Keratinocyte (primary cell): Measurements from ENCODE around the gene TXNL4A. TPM values are rescaled to one million over a fixed set of nuclear protein-coding genes. Genes with fewer than 3 reads are reported as not detected.

Experiments used
- DNase-seq: peaks from one replicate; pipeline ENCODE4 v3.0.0-alpha.2; 2011; ENCODE audit warnings: low read depth, missing footprints, low spot score
- FAIRE-seq: peaks from 2 replicates; lab custom pipeline; 2011; peaks lifted over from hg19 to GRCh38; lab: Jason Lieb, UNC
- H2AFZ ChIP-seq: 2 replicates; pipeline ENCODE4 v1.6.0; 2012; ENCODE audit warnings: low read length, control low read depth, inconsistent platforms; ENCODE audit not compliant: control insufficient read depth
- H3K27ac ChIP-seq: 2 replicates; pipeline ENCODE4 v1.5.1; 2011; ENCODE audit warnings: low read length; ENCODE audit not compliant: control insufficient read depth, insufficient read depth
- H3K27me3 ChIP-seq: 3 replicates; pipeline ENCODE4 v1.6.0; 2011; ENCODE audit warnings: low read length; ENCODE audit not compliant: control insufficient read depth, insufficient read depth; ENCODE audit errors: extremely low read depth
- H3K36me3 ChIP-seq, 2 experiments: 2 replicates in 1 of 2; 3 replicates in 1 of 2; pipeline ENCODE4 v1.5.1; 2011; ENCODE audit warnings: low read length in 2 of 2, mild to moderate bottlenecking in 1 of 2; ENCODE audit not compliant: control insufficient read depth in 2 of 2, insufficient read depth in 2 of 2; ENCODE audit errors: extremely low read depth in 1 of 2
- H3K4me1 ChIP-seq: 3 replicates; pipeline ENCODE4 v1.5.1; 2011; ENCODE audit warnings: low read length; ENCODE audit not compliant: control insufficient read depth, insufficient read depth; ENCODE audit errors: extremely low read depth
- H3K4me2 ChIP-seq: 3 replicates; pipeline ENCODE4 v1.6.0; 2011; ENCODE audit warnings: low read depth, low read length; ENCODE audit not compliant: control insufficient read depth, insufficient read depth; ENCODE audit errors: extremely low read depth
- H3K4me3 ChIP-seq, 3 experiments: fragments of 200-600 bp in 1 of 3; sonication (generic) in 1 of 3; 2 replicates in 2 of 3; 3 replicates in 1 of 3; pipeline ENCODE4 v1.5.1; 2011 to 2016; ENCODE audit warnings: low read length in 3 of 3, mild to moderate bottlenecking in 3 of 3, control low read depth in 2 of 3, inconsistent platforms in 1 of 3, low read depth in 1 of 3, mixed read lengths in 1 of 3, mixed run types in 1 of 3, moderate library complexity in 1 of 3; ENCODE audit not compliant: control insufficient read depth in 2 of 3, insufficient read depth in 2 of 3; ENCODE audit errors: extremely low read depth in 1 of 3
- H3K79me2 ChIP-seq: 2 replicates; pipeline ENCODE4 v1.6.0; 2012; ENCODE audit warnings: low read length; ENCODE audit not compliant: control insufficient read depth, insufficient read depth
- H3K9ac ChIP-seq: 3 replicates; pipeline ENCODE4 v1.6.0; 2011; ENCODE audit warnings: low read length; ENCODE audit not compliant: control insufficient read depth, insufficient read depth; ENCODE audit errors: extremely low read depth
- H3K9me1 ChIP-seq: 3 replicates; pipeline ENCODE4 v1.6.0; 2011; ENCODE audit warnings: low read length; ENCODE audit not compliant: control insufficient read depth, insufficient read depth; ENCODE audit errors: extremely low read depth
- H3K9me3 ChIP-seq: 2 replicates; pipeline ENCODE4 v1.5.1; 2012; ENCODE audit warnings: low read depth, low read length; ENCODE audit not compliant: control insufficient read depth
- H4K20me1 ChIP-seq: 3 replicates; pipeline ENCODE4 v1.6.0; 2011; ENCODE audit warnings: low read length; ENCODE audit not compliant: control insufficient read depth, insufficient read depth; ENCODE audit errors: extremely low read depth
- EZH2 ChIP-seq: IDR thresholded peaks from one replicate; pipeline ENCODE4 v1.6.1; 2012; ENCODE audit warnings: inconsistent platforms, mild to moderate bottlenecking, low read length, moderate library complexity
- dilution Hi-C: fragments of 300-500 bp; cut with MboI; formaldehyde crosslinking; loops from one replicate; pipeline ENCODE4 v1.7.0; 2020; ENCODE audit warnings: low sequenced_read_pairs; ENCODE audit not compliant: extremely low pct_ligation_motif_present
- polyA plus RNA-seq, 5 experiments: library from polyadenylated mRNA; depleted of rRNA in 3 of 5; stranded (reverse) in 3 of 5; stranded (forward) in 1 of 5; unstranded in 1 of 5; fragments of >200 nt; gene quantifications; 1 replicate in 1 of 5; 2 replicates in 3 of 5; 3 replicates in 1 of 5; pipeline versions ENCODE4 v1.2.1 to v1.2.3, GENCODE V29; 2011 to 2012; ENCODE audit warnings: missing spikeins in 2 of 5, low read depth in 1 of 5, low replicate concordance in 1 of 5
- TF ChIP-seq, protein P1 (sequence below), 3 experiments: IDR thresholded peaks in 1 of 3; conservative IDR thresholded peaks in 1 of 3; optimal IDR thresholded peaks in 1 of 3; 2 replicates in 2 of 3; 3 replicates in 1 of 3; pipeline versions ENCODE3 to v1.5.1; 2011; ENCODE audit warnings: low read length in 3 of 3, mild to moderate bottlenecking in 3 of 3, moderate library complexity in 2 of 3, control low read depth in 1 of 3, inconsistent platforms in 1 of 3; ENCODE audit not compliant: insufficient read depth in 2 of 3; ENCODE audit errors: extremely low read depth in 1 of 3

The TXNL4A gene
- polyA plus RNA-seq, 1 donor (not counting 4 experiments of a cell fraction or from before 2014, with no cell fraction given), result 142 TPM

DNA sequence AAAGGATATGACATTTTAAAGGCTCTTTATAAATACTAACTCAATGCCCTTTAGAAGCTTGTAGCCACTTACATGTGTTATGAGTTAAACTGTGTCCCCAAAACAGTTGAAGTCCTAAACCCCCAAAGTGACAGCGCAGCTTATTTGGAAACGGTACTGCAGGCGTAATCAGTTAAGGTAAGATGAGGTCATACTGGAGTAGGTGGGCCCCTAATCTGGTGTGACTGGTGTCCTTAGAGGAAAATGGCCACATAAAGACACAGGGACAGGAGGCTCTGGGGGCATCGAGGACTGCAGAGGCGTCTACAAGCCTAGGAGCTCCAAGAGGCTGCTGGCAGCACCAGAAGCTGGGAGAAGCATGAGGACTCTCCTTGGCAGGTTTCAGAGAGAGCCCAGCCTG is 8.5 kb downstream of the TXNL4A start:
- Histone ChIP-seq H4K20me1 (peaks cover 43% of the 10 kb centered on the region), H3K9me3 (no peaks in the 10 kb centered on the region), H3K27me3 (no peaks in the 10 kb centered on the region), H3K27ac (no peak overlapping the region), H3K4me2 (no peak overlapping the region), H3K4me3 (no peak overlapping the region), H3K79me2 (peaks cover 100% of the 10 kb centered on the region), H3K9ac (no peak overlapping the region), H3K9me1 (peaks cover 9% of the 10 kb centered on the region), H3K4me1 (peaks cover 11% of the 10 kb centered on the region), H2AFZ (no peak overlapping the region), H3K36me3 (peaks cover 9 to 18% of the 10 kb centered on the region in 2 experiments)
- DNase-seq (no peak), FAIRE-seq (no peak)
- dilution Hi-C loops, result no loop called here
- TF ChIP-seq, protein P1, sequence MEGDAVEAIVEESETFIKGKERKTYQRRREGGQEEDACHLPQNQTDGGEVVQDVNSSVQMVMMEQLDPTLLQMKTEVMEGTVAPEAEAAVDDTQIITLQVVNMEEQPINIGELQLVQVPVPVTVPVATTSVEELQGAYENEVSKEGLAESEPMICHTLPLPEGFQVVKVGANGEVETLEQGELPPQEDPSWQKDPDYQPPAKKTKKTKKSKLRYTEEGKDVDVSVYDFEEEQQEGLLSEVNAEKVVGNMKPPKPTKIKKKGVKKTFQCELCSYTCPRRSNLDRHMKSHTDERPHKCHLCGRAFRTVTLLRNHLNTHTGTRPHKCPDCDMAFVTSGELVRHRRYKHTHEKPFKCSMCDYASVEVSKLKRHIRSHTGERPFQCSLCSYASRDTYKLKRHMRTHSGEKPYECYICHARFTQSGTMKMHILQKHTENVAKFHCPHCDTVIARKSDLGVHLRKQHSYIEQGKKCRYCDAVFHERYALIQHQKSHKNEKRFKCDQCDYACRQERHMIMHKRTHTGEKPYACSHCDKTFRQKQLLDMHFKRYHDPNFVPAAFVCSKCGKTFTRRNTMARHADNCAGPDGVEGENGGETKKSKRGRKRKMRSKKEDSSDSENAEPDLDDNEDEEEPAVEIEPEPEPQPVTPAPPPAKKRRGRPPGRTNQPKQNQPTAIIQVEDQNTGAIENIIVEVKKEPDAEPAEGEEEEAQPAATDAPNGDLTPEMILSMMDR (optimal IDR thresholded peaks at IDR 0.05 in 1 of 3, IDR thresholded peaks at IDR 0.05 in 1 of 3, conservative IDR thresholded peaks at IDR 0.05 in 1 of 3; ENCODE audit: extremely low read depth in 1 of 3, insufficient read depth in 2 of 3, low read length in 3 of 3), result no peak
- TF ChIP-seq EZH2, result no peak

DNA sequence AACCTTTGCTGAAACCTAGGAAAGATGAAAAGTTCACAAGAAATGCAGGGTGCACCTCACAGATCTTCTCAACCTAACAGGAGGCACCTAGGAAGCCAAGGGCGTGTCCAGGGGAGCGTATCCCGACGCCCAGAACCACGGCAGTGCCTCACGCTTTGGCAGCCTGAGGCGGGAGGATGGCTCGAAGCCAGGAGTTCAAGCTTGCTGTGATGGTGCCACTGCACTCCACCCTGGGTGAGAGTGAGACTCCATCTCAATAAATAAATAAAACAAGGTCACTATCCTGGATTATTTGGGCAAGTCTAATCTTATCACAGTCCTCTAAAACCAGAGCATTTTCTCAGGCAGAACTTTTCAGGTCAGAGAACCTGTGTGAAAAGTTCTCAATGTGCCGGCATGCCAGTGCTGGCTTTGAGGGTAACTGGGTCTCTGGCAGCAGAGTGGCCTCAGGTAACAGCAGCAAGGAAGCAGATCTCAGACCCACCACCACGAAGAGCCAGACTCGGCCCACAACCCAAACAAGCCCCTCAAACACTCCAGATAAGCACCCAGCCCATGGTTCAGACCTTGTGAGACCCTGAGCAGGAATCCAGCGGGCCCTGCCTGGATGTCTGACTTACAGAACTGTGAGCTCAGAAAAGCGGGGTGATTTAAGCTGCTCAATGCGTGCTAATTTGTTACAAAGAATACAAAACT is 12.2 kb downstream of the TXNL4A start:
- FAIRE-seq (peak; percentile 78), DNase-seq (no peak)
- peak overlapping the region; percentile 34 for H3K27ac ChIP-seq
- H4K20me1 ChIP-seq, result peaks cover 28% of the 10 kb centered on the region
- peaks cover 7% of the 10 kb centered on the region for H3K9me1 ChIP-seq
- H3K27me3 ChIP-seq, result no peaks in the 10 kb centered on the region
- dilution Hi-C loops, result no loop called here
- peak overlapping the region; percentile 13 for H3K9ac ChIP-seq
- peak overlapping the region; percentile 25 for H3K4me2 ChIP-seq
- TF ChIP-seq EZH2, result no peak
- TF ChIP-seq, protein P1 (optimal IDR thresholded peaks at IDR 0.05 in 1 of 3, IDR thresholded peaks at IDR 0.05 in 1 of 3, conservative IDR thresholded peaks at IDR 0.05 in 1 of 3; ENCODE audit: extremely low read depth in 1 of 3, insufficient read depth in 2 of 3, low read length in 3 of 3), result no peak
- peaks cover 11% of the 10 kb centered on the region for H3K4me1 ChIP-seq
- no peak overlapping the region for H3K4me3 ChIP-seq
- no peaks in the 10 kb centered on the region for H3K9me3 ChIP-seq
- H3K36me3 ChIP-seq, result peaks cover 19 to 29% of the 10 kb centered on the region in 2 experiments
- no peak overlapping the region for H2AFZ ChIP-seq
- peaks cover 91% of the 10 kb centered on the region for H3K79me2 ChIP-seq
